Immature natural killer cell (primary cell): ENCODE results near the gene ZNF17. TPM values are rescaled to one million over a fixed set of nuclear protein-coding genes. Genes with fewer than 3 reads are reported as not detected.
"Not testable (repeated sequence)": the region's sequence is repeated elsewhere in the genome, so short reads cannot be mapped to it uniquely, and the experiment has no call there.

ENCODE experiments used
- DNase-seq, 3 donors: peaks; one replicate each; pipeline ENCODE4 v3.0.0; 2022; ENCODE audit warnings: mixed read lengths in 1 of 3
- H3K27ac Mint-ChIP-seq, 6 donors: one replicate each; pipeline ENCODE4 v1.8.0; 2020; ENCODE audit warnings: mixed read lengths in 6 of 6, mild to moderate bottlenecking in 5 of 6, inconsistent platforms in 4 of 6, moderate library complexity in 3 of 6
- H3K27me3 Mint-ChIP-seq, 3 donors: one replicate each; pipeline ENCODE4 v1.8.0; 2020 to 2021; ENCODE audit warnings: low read depth in 3 of 3, mild to moderate bottlenecking in 3 of 3, mixed read lengths in 3 of 3, moderate library complexity in 3 of 3, inconsistent platforms in 1 of 3
- H3K36me3 Mint-ChIP-seq, 3 donors: one replicate each; pipeline ENCODE4 v1.8.0; 2020; ENCODE audit warnings: mixed read lengths in 3 of 3, inconsistent platforms in 2 of 3, mild to moderate bottlenecking in 2 of 3
- H3K4me1 Mint-ChIP-seq, 2 donors: one replicate each; pipeline ENCODE4 v1.8.0; 2020; ENCODE audit warnings: inconsistent platforms in 2 of 2, mild to moderate bottlenecking in 2 of 2, mixed read lengths in 2 of 2, moderate library complexity in 1 of 2
- H3K4me3 Mint-ChIP-seq, 5 donors: one replicate each; pipeline ENCODE4 v1.8.0; 2020; ENCODE audit warnings: mild to moderate bottlenecking in 5 of 5, mixed read lengths in 5 of 5, inconsistent platforms in 3 of 5, moderate library complexity in 3 of 5
- H3K9me3 Mint-ChIP-seq, 6 donors: one replicate each; pipeline ENCODE4 v1.8.0; 2020; ENCODE audit warnings: mild to moderate bottlenecking in 6 of 6, mixed read lengths in 6 of 6, inconsistent platforms in 4 of 6, moderate library complexity in 3 of 6
- polyA plus RNA-seq, 3 donors: library from polyadenylated mRNA; unstranded; fragments of 300-500 nt; fragmentation: Illumina TruSeq; gene quantifications; one replicate each; pipeline ENCODE4 v1.2.3, GENCODE V29; 2021

ZNF17 gene
- 1 to 10 TPM; 4.2 to 5.4 (median 4.3) TPM for polyA plus RNA-seq

DNA sequence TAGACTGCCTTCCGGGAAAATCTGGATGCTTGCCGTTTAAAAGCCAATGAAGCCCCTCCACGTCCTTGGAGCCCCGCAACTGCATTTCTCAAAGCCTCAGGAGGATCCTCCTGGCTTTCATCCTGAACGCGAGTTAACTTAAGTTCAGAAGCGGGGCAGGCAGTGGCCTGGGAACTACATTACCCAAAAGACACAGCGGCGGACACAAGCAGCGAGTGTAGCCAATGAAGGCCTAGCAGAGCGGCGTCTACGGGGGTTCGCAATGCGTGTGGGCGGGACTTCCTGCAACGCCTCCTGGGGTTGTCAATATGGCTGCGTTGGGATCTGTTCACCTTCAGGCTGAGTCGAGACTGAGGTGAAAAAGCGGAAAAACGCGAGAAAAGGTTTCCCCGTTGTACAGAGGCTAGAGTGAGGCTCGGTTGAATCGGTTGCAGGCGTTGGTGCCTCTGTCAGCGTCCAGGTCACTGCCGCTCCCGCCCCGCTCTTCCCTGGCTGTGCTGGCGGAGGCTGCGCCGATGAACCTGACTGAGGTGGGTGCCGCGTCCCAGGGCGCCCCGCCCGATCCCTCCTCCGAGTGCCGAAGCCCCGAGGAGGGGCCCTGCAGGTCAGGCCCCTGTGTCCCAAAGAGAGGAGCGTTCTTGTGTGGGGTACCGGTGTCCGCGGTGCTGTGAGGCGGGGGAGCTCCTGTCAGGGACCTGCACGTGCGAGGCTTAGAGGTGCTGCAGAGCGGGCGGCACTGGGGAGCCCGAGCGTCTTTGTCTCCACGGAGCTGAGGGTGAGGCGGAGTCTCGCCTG lies at the start of gene ZNF17:
Gene ZNF17 (plus strand): TSS at position 285 of the 795 bp plus-strand sequence. CDS start 2,455 bp downstream, outside the sequence.
- Mint-ChIP-seq H3K4me3 (peak within 1 kb of the TSS; percentile 95 to 98 (median 96)), H3K9me3 (peaks cover 0 to 10% (median under 1%) of the 10 kb centered on the region in 6 donors), H3K27ac (peak within 1 kb of the TSS; percentile 80 to 96 (median 93)), H3K36me3 (peaks cover 20 to 27% (median 25%) of the 10 kb centered on the region in 3 donors), H3K4me1 (peaks cover 34 to 48% of the 10 kb centered on the region in 2 donors), H3K27me3 (peaks cover 0 to 5% (median 3%) of the 10 kb centered on the region in 3 donors)
- DNase-seq: peak; percentile 84 to 88 (median 87)

DNA sequence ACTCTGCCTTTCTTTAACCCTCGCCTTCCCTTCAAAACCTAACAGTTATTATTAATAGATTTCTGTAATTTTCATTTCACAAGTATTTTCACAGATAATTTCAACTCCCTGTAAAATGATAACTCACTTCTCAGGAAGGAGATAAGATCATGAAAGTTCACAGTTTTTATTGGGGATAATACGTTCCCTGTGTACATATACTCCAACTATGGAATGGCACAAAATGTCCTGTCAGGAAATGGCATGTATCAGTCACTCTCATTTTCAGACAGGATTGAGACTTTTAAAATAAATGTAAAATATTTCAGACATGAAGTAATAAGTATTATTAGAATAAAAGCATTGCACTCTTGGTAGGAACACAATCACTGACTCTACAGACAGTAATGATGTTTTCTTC lies 48.5 kb upstream of the ZNF17 start:
- peak overlapping the region; percentile 90 to 99 (median 98) for H3K27ac Mint-ChIP-seq
- H3K9me3 Mint-ChIP-seq: peaks cover 6 to 41% (median 36%) of the 10 kb centered on the region in 6 donors
- H3K36me3 Mint-ChIP-seq: peaks cover 25 to 32% (median 30%) of the 10 kb centered on the region in 3 donors
- H3K27me3 Mint-ChIP-seq: peaks cover 8 to 16% (median 11%) of the 10 kb centered on the region in 3 donors
- peaks cover 16 to 21% of the 10 kb centered on the region in 2 donors for H3K4me1 Mint-ChIP-seq
- peak overlapping the region in 4 of 5 donors; percentile 86 to 93 (median 92) for H3K4me3 Mint-ChIP-seq
- no peak for DNase-seq

DNA sequence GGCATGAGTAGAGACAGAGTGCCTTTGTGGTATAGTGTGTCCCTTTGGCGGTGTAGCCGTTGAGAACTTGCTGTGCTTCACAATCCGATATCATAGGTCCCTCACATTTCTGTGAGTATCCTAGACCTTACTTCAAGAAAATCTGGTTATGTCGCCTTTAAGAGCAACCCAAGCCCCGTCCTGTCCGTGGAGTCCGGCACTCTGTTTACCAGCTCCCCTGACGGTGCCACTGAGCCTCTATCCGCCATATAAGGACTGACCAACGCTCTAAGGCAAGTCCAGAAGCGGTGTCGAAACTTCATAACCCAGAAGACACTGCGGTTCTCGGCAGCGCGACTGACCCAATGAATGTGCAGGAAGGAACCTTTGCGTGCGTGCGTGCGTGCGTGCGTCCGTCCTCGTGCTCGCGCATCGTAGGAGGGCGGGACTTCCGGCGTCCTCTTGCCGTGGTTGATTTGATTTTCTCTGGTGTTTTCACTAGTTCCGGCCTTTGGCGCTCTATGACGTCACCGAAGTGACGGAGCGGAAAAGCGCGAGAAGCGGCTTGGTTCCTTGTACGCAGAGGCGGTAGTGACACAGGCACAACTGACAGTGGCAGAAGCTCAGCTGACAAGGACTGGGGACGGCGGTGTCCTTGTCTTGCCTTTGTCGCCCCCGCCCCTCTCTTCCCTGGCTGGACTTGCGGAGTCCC lies 47.8 kb upstream of the ZNF17 start, which contains the start of the genes TRAPPC2B and ZNF547:
Gene TRAPPC2B (plus strand): TSS at position 555 of the 691 bp plus-strand sequence. CDS start 1,283 bp downstream, outside the sequence.
Gene ZNF547 (plus strand): TSS at position 555 of the 691 bp plus-strand sequence. CDS start 5,005 bp downstream, outside the sequence.
- DNase-seq: peak; percentile 99
- Mint-ChIP-seq H3K27me3 (peaks cover 8 to 18% (median 11%) of the 10 kb centered on the region in 3 donors), H3K36me3 (peaks cover 27 to 31% (median 30%) of the 10 kb centered on the region in 3 donors), H3K4me3 (peak within 1 kb of the TSS; percentile 86 to 93 (median 93)), H3K9me3 (peaks cover 4 to 36% (median 32%) of the 10 kb centered on the region in 6 donors), H3K4me1 (peaks cover 16 to 21% of the 10 kb centered on the region in 2 donors), H3K27ac (peak within 1 kb of the TSS; percentile 90 to 99 (median 98))

DNA sequence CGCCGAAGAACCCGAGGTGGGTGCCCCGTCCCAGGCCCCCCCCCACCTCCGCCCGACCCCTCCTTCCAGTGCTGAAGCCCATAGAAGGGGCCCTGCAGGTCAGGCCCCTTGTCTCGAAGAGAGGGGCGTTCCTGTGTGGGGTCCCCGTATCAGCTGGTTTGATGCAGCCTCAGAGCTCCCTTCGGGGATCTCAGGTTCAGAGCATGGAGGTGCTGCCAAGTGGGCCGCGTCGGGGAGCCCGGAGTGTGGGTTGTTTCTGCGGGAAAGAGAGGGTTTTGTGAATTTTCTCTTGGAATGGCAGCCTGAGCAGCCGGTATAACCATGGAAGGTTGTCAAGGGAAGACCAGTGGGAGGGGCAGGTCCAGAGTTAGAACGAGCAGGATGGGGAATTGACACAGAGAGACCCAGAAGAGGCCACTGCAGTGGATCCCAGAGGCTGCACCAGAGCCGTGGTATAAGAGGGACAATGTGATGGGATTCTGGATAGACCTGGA lies 47.2 kb upstream of the ZNF17 start:
- Mint-ChIP-seq H3K4me1 (peaks cover 16 to 21% of the 10 kb centered on the region in 2 donors), H3K9me3 (peaks cover 4 to 30% (median 28%) of the 10 kb centered on the region in 6 donors), H3K27ac (peak overlapping the region; percentile 90 to 99 (median 98)), H3K4me3 (peak overlapping the region; percentile 86 to 93 (median 93)), H3K27me3 (peaks cover 8 to 18% (median 11%) of the 10 kb centered on the region in 3 donors), H3K36me3 (peaks cover 25 to 30% (median 29%) of the 10 kb centered on the region in 3 donors)
- DNase-seq: no peak

DNA sequence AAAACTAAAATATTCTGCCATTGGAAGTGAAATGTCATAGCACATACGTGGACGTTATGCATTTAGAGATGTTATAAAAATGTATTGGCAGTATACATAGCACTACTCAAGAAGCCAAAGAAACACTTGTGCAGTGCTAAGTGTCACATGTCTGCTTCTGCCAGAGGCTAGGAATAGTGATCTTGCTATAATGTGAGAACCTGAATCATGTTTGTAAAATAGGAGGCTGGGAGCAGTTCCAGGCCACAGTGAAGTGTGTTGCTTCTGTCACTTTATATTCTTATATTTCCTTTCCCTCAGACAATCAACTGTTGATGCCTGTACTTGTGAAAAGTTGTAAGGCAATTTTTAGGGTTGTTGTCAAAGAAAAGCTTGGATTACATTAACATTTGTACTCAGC lies 44.2 kb upstream of the ZNF17 start:
- H3K27me3 Mint-ChIP-seq: peaks cover 10 to 14% (median 11%) of the 10 kb centered on the region in 3 donors
- H3K27ac Mint-ChIP-seq: no peak overlapping the region
- H3K4me3 Mint-ChIP-seq: no peak overlapping the region
- peaks cover 26 to 38% (median 37%) of the 10 kb centered on the region in 3 donors for H3K36me3 Mint-ChIP-seq
- H3K9me3 Mint-ChIP-seq: peaks cover 4 to 19% (median 15%) of the 10 kb centered on the region in 6 donors
- H3K4me1 Mint-ChIP-seq: peaks cover 15 to 21% of the 10 kb centered on the region in 2 donors
- DNase-seq: no peak

DNA sequence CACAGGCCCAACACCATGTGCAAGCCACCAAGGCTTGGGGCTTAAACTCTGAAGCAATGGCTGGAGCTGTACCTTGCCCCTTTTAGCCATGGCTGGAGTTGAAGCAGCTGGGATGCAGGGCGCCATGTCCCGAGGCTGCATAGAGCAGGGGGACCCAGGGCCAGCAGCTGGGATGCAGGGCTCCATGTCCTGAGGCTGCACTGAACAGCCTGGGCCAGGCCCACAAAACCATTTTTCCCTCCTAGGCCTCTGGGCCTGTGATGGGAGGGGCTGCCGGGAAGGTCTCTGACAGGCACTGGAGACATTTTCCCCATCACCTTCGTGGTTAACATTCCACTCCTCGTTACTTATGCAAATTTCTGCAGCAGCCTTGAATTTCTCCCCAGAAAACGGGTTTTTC lies 36.8 kb upstream of the ZNF17 start:
- H3K4me1 Mint-ChIP-seq: peaks cover 0 to 1% of the 10 kb centered on the region in 2 donors
- peaks cover 14 to 45% (median 38%) of the 10 kb centered on the region in 6 donors for H3K9me3 Mint-ChIP-seq

DNA sequence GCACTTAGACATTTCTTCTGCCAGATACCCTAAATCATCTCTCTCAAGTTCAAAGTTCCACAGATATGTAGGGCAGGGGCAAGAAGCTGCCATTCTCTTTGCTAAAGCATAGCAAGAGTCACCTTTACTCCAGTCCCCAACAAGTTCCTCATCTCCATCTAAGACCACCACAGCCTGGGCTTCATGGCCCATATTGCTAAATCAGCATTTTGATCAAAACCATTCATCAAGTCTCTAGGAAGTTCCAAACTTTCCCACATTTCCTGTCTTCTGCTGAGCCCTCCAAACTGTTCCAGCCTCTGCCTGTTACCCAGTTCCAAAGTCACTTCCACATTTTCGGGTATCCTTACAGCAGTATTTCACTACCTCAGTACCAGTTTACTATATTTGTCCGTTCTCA lies 36.3 kb upstream of the ZNF17 start:
- DNase-seq, H3K27ac Mint-ChIP-seq, H3K27me3 Mint-ChIP-seq, H3K4me3 Mint-ChIP-seq, H3K4me1 Mint-ChIP-seq: not testable (repeated sequence)
- Mint-ChIP-seq H3K9me3 (peaks cover 18 to 50% (median 43%) of the 10 kb centered on the region in 6 donors), H3K36me3 (peaks cover 60 to 88% (median 81%) of the 10 kb centered on the region in 3 donors)

More for the DNA sequence above, 36.8 kb upstream of the ZNF17 start:
- Mint-ChIP-seq H3K36me3 (peaks cover 56 to 86% (median 83%) of the 10 kb centered on the region in 3 donors), H3K4me3 (no peak overlapping the region), H3K27me3 (peaks cover 0 to 3% (median 2%) of the 10 kb centered on the region in 3 donors), H3K27ac (no peak overlapping the region)
- no peak for DNase-seq

DNA sequence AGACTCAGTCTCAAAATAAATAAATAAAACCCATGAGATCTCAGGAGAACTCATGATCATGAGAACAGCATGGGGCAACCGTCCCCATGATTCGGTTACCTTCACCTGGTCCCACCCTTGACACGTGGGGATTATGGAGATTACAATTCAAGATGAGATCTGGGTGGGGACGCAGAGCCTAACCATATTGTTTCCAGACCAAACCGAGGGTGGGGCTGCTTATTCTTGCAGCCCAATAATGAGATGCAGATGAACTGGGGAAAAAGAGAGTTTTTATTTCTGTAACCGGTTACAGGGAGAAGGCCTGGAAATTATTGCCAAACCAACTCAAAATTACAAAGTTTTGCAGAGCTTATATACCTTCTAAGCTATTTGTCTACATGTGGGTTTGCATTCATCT lies 34.8 kb upstream of the ZNF17 start:
- peaks cover 62 to 88% (median 74%) of the 10 kb centered on the region in 3 donors for H3K36me3 Mint-ChIP-seq
- H3K4me1 Mint-ChIP-seq: peaks cover 0 to 1% of the 10 kb centered on the region in 2 donors
- H3K27me3 Mint-ChIP-seq: peaks cover 0 to 3% (median 1%) of the 10 kb centered on the region in 3 donors
- H3K9me3 Mint-ChIP-seq: peaks cover 22 to 63% (median 52%) of the 10 kb centered on the region in 6 donors
- DNase-seq: no peak
- H3K4me3 Mint-ChIP-seq: no peak overlapping the region
- H3K27ac Mint-ChIP-seq: no peak overlapping the region

DNA sequence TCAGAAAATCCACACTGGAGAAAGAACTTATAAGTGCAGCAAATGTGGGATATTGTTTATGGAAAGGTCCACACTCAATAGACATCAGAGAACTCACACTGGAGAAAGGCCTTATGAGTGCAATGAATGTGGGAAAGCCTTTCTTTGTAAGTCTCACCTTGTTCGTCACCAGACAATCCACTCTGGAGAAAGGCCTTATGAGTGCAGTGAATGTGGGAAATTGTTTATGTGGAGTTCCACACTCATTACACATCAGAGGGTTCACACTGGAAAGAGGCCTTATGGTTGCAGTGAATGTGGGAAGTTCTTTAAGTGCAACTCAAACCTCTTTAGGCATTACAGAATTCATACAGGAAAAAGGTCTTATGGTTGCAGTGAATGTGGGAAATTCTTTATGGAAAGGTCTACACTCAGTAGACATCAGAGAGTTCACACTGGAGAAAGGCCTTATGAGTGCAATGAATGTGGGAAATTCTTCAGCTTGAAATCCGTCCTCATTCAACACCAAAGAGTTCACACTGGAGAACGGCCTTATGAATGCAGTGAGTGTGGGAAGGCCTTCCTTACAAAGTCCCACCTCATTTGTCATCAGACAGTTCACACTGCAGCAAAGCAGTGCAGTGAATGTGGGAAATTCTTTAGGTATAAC lies 33.3 kb upstream of the ZNF17 start:
- peaks cover 47 to 74% (median 59%) of the 10 kb centered on the region in 3 donors for H3K36me3 Mint-ChIP-seq
- H3K4me1 Mint-ChIP-seq: peaks cover 0 to 1% of the 10 kb centered on the region in 2 donors
- DNase-seq: no peak
- no peak overlapping the region for H3K4me3 Mint-ChIP-seq
- peaks cover 0 to 3% (median 1%) of the 10 kb centered on the region in 3 donors for H3K27me3 Mint-ChIP-seq
- H3K27ac Mint-ChIP-seq: no peak overlapping the region
- H3K9me3 Mint-ChIP-seq: peaks cover 22 to 63% (median 52%) of the 10 kb centered on the region in 6 donors

DNA sequence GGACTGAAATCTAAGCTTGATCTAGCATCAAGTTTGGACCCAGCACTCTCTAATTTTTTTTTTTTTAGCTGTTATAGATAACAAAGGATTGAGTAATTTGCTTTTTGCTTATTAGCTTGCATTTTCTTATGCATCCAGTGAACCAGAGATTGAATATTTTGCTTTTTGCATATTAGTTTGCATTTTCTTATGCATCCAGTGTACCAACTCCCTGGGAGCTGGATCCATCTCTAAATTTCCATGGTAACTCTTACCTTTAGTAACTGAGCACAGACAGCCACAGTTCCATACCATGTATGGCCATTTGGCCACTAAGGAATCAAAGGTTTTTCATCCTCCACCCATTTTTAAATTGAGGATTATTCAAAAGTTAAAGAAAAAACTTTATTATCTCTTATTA lies 30.0 kb upstream of the ZNF17 start:
- Mint-ChIP-seq H3K27me3 (peaks cover 1 to 8% (median 6%) of the 10 kb centered on the region in 3 donors), H3K4me1 (no peaks in the 10 kb centered on the region), H3K36me3 (peaks cover 26 to 41% (median 31%) of the 10 kb centered on the region in 3 donors), H3K4me3 (no peak overlapping the region), H3K9me3 (peaks cover 22 to 51% (median 42%) of the 10 kb centered on the region in 6 donors), H3K27ac (no peak overlapping the region)
- DNase-seq: no peak

DNA sequence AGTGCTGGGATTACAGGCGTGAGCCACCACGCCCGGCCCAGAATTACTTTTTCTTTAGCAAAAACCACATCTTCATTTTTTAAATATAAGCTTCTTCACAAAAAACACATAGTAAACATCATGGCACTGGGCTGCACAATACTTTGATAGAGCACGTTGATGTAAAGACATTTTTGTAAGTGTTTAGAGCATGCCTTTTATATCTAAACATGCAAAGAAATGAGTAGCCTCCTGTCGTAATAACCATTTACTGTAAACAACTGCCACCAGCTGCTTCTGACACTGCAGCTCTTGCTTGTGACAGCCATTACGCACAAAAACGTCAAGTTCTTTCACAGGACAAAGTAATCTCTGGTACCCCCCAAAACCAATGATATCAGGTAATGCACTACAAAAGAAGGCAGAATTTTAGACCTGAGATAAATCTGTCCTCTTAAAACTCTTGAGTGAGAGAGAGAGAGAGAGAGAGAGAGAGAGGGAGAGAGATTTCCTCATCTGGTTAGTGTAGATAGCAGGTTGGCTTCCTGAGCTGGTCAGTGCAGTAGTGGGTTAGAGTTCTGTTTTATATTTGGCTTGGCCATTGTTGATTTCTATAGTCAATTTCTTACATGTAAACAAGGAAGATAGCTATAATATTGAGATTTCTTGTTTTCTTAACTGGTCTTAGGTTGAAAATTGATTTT lies 28.0 kb upstream of the ZNF17 start:
- Mint-ChIP-seq H3K27me3 (peaks cover 2 to 8% (median 7%) of the 10 kb centered on the region in 3 donors), H3K4me3 (no peak overlapping the region), H3K27ac (no peak overlapping the region), H3K4me1 (no peaks in the 10 kb centered on the region), H3K9me3 (peaks cover 14 to 30% (median 26%) of the 10 kb centered on the region in 6 donors), H3K36me3 (peaks cover 13 to 22% (median 18%) of the 10 kb centered on the region in 3 donors)
- no peak for DNase-seq

DNA sequence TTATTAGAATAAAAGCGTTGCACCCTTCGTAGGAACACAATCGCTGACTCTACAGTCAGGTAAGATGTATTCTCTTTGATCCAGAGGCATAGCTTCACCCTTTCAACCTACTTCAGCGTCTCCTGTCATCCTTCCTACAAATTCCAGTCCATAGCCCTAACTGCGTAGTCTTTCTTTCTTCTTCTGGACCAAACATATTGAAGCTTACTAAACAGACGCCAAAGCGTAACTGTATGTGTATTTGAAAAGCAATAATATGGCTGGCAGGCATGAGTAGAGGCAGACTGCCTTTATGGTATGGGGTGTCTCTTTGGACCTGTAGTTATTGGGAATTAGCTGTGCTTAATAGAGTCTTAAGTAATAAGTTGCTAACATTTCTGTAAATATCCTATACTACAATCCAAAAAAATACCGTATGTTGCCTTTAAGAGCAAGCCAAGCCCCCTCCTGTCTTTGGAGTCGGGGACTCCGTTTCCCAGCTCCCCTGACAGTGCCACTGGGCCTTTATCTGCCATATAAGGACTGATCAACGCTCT lies 21.7 kb upstream of the ZNF17 start:
- H3K27ac Mint-ChIP-seq: peak overlapping the region; percentile 94 to 98 (median 98)
- DNase-seq: no peak
- H3K27me3 Mint-ChIP-seq: peaks cover 5 to 17% (median 13%) of the 10 kb centered on the region in 3 donors
- H3K4me3 Mint-ChIP-seq: peak overlapping the region; percentile 92 to 98 (median 97)
- H3K4me1 Mint-ChIP-seq: peaks cover 45 to 55% of the 10 kb centered on the region in 2 donors
- H3K36me3 Mint-ChIP-seq: peaks cover 2 to 13% (median 10%) of the 10 kb centered on the region in 3 donors
- H3K9me3 Mint-ChIP-seq: peaks cover 0 to 2% (median 0%) of the 10 kb centered on the region in 6 donors
